H1 (cell line): ENCODE measurements around the gene ASRGL1. TPM values are rescaled to one million over a fixed set of nuclear protein-coding genes. Genes with fewer than 3 reads are reported as not detected.

Experiments used
- CTCF ChIA-PET: fragments of 300-600 bp; sonication (Branson Sonifier 250); formaldehyde crosslinking; loops from one replicate; lab custom pipeline; 2021; ENCODE audit not compliant: partially characterized antibody; lab: Charles Lee
- POLR2A ChIA-PET: fragments of 300-600 bp; sonication (Branson Sonifier 250); formaldehyde crosslinking; loops from one replicate; lab custom pipeline; 2021; ENCODE audit warnings: inconsistent platforms; ENCODE audit not compliant: partially characterized antibody; lab: Charles Lee
- DNase-seq, 2 experiments: peaks; one replicate each; pipeline versions ENCODE4 v3.0.0 to v3.0.0-alpha.2; 2010 to 2022; ENCODE audit warnings: low spot score in 2 of 2, low read depth in 1 of 2, mixed read lengths in 1 of 2
- FAIRE-seq: peaks from 2 replicates; lab custom pipeline; 2011; peaks lifted over from hg19 to GRCh38; lab: Jason Lieb, UNC
- H2AFZ ChIP-seq: 2 replicates; pipeline ENCODE4 v1.8.1; 2012; ENCODE audit warnings: low read length, inconsistent platforms
- H2AK5ac ChIP-seq: 2 replicates; pipeline ENCODE4 v1.6.1; 2013; ENCODE audit warnings: low read depth, low read length
- H2BK120ac ChIP-seq: replicated peaks from 2 replicates; pipeline ENCODE3; 2013; ENCODE audit warnings: low read depth, low read length, inconsistent platforms
- H2BK12ac ChIP-seq: 2 replicates; pipeline ENCODE4 v1.6.1; 2013; ENCODE audit warnings: low read depth, low read length
- H2BK15ac ChIP-seq: 2 replicates; pipeline ENCODE4 v1.6.1; 2013; ENCODE audit warnings: low read length
- H2BK20ac ChIP-seq: 2 replicates; pipeline ENCODE4 v1.6.1; 2013; ENCODE audit warnings: low read length
- H2BK5ac ChIP-seq: 2 replicates; pipeline ENCODE4 v1.6.1; 2013; ENCODE audit warnings: low read depth, low read length
- H3K14ac ChIP-seq: 2 replicates; pipeline ENCODE4 v1.6.1; 2013; ENCODE audit warnings: inconsistent platforms; ENCODE audit not compliant: insufficient read length
- H3K18ac ChIP-seq: 2 replicates; pipeline ENCODE4 v1.6.1; 2013; ENCODE audit warnings: low read length; ENCODE audit errors: extremely low read depth
- H3K23ac ChIP-seq: 2 replicates; pipeline ENCODE4 v1.6.1; 2013; ENCODE audit warnings: inconsistent platforms; ENCODE audit not compliant: insufficient read length
- H3K23me2 ChIP-seq: 2 replicates; pipeline ENCODE4 v1.6.1; 2013; ENCODE audit warnings: low read depth, low read length
- H3K27ac ChIP-seq: 2 replicates; pipeline ENCODE4 v1.6.1; 2011; ENCODE audit warnings: low read depth, low read length, inconsistent platforms
- H3K27me3 ChIP-seq, 4 experiments: replicated peaks in 1 of 4; 1 replicate in 1 of 4; 2 replicates in 3 of 4; pipeline versions ENCODE4 v1.6.1 to v1.8.1; 2011 to 2013; ENCODE audit warnings: low read length in 3 of 4, mild to moderate bottlenecking in 3 of 4, inconsistent platforms in 2 of 4, mixed read lengths in 2 of 4, moderate library complexity in 1 of 4; ENCODE audit not compliant: control insufficient read depth in 3 of 4, insufficient read depth in 3 of 4; ENCODE audit errors: extremely low read depth in 1 of 4
- H3K36me3 ChIP-seq, 4 experiments: 2 replicates each; pipeline versions ENCODE4 v1.6.1 to v1.8.1; 2011 to 2013; ENCODE audit warnings: mild to moderate bottlenecking in 4 of 4, low read length in 3 of 4, moderate library complexity in 2 of 4, control low read depth in 1 of 4, inconsistent platforms in 1 of 4; ENCODE audit not compliant: insufficient read depth in 4 of 4, control insufficient read depth in 2 of 4
- H3K4ac ChIP-seq: replicated peaks from 2 replicates; pipeline ENCODE3; 2013; ENCODE audit warnings: low read length, low read depth, mixed read lengths, inconsistent platforms; ENCODE audit not compliant: insufficient read length
- H3K4me1 ChIP-seq, 4 experiments: replicated peaks in 1 of 4; 1 replicate in 1 of 4; 2 replicates in 3 of 4; pipeline versions ENCODE4 v1.6.1 to v1.8.1; 2011 to 2013; ENCODE audit warnings: low read length in 3 of 4, inconsistent platforms in 2 of 4, mixed read lengths in 1 of 4; ENCODE audit not compliant: insufficient read depth in 4 of 4, control insufficient read depth in 3 of 4
- H3K4me2 ChIP-seq, 2 experiments: 2 replicates each; pipeline versions ENCODE4 v1.6.1 to v1.8.1; 2011 to 2013; ENCODE audit warnings: low read depth in 2 of 2, low read length in 2 of 2, control low read depth in 1 of 2, inconsistent platforms in 1 of 2, mild to moderate bottlenecking in 1 of 2; ENCODE audit not compliant: insufficient read depth in 1 of 2
- H3K4me3 ChIP-seq, 4 experiments: fragments of 200-600, 300-600 bp in 1 of 4; sonication (generic), shearing (Covaris generic), sonication (Bioruptor Twin) in 1 of 4; 2 replicates each; pipeline versions ENCODE4 v1.5.1 to v1.8.1; 2011 to 2016; ENCODE audit warnings: low read length in 4 of 4, low read depth in 3 of 4, control low read depth in 2 of 4, inconsistent platforms in 2 of 4, mild to moderate bottlenecking in 2 of 4, mixed read lengths in 1 of 4, moderate library complexity in 1 of 4; ENCODE audit not compliant: insufficient read depth in 2 of 4; ENCODE audit errors: extremely low read depth in 1 of 4
- H3K56ac ChIP-seq: replicated peaks from 2 replicates; pipeline ENCODE3; 2013; ENCODE audit warnings: low read depth, mild to moderate bottlenecking, mixed read lengths, low read length, inconsistent platforms; ENCODE audit not compliant: insufficient read length
- H3K79me1 ChIP-seq: 2 replicates; pipeline ENCODE4 v1.6.1; 2013; ENCODE audit warnings: low read depth, low read length, control low read depth
- H3K79me2 ChIP-seq, 2 experiments: 2 replicates each; pipeline versions ENCODE4 v1.6.1 to v1.8.1; 2012 to 2013; ENCODE audit warnings: low read length in 2 of 2, mild to moderate bottlenecking in 2 of 2, inconsistent platforms in 1 of 2; ENCODE audit not compliant: insufficient read depth in 2 of 2, control insufficient read depth in 1 of 2
- H3K9ac ChIP-seq, 4 experiments: replicated peaks in 1 of 4; 1 replicate in 1 of 4; 2 replicates in 3 of 4; pipeline versions ENCODE4 v1.6.1 to v1.8.1; 2011 to 2013; ENCODE audit warnings: low read depth in 3 of 4, low read length in 3 of 4, control low read depth in 2 of 4, mild to moderate bottlenecking in 2 of 4, moderate library complexity in 2 of 4, inconsistent platforms in 1 of 4; ENCODE audit errors: extremely low read depth in 1 of 4
- H3K9me3 ChIP-seq, 2 experiments: 2 replicates each; pipeline versions ENCODE4 v1.6.1 to v1.8.1; 2012 to 2013; ENCODE audit warnings: mild to moderate bottlenecking in 2 of 2, moderate library complexity in 2 of 2, control low read depth in 1 of 2, inconsistent platforms in 1 of 2, low read depth in 1 of 2, low read length in 1 of 2, mixed read lengths in 1 of 2; ENCODE audit not compliant: insufficient read depth in 2 of 2
- H4K20me1 ChIP-seq, 2 experiments: replicated peaks in 1 of 2; 2 replicates each; pipeline versions ENCODE3 to v1.8.1; 2011 to 2013; ENCODE audit warnings: inconsistent platforms in 2 of 2, low read length in 2 of 2, mild to moderate bottlenecking in 1 of 2; ENCODE audit not compliant: insufficient read depth in 2 of 2, control insufficient read depth in 1 of 2
- H4K5ac ChIP-seq: 2 replicates; pipeline ENCODE4 v1.6.1; 2013; ENCODE audit warnings: low read length, low read depth, mixed read lengths, inconsistent platforms; ENCODE audit not compliant: insufficient read length
- H4K8ac ChIP-seq: 2 replicates; pipeline ENCODE4 v1.8.0; 2013; ENCODE audit warnings: mild to moderate bottlenecking, moderate library complexity, low read length, inconsistent platforms; ENCODE audit not compliant: insufficient read depth; ENCODE audit errors: extremely low read depth
- H4K91ac ChIP-seq: replicated peaks from 2 replicates; pipeline ENCODE3; 2013; ENCODE audit warnings: low read length, mixed read lengths, inconsistent platforms; ENCODE audit not compliant: insufficient read length
- ASH2L ChIP-seq: fragments of 200-600, 300-600 bp; sonication (generic); IDR thresholded peaks from one replicate; pipeline ENCODE4 v1.7.1; 2017; ENCODE audit warnings: low read length
- CHD1 ChIP-seq: IDR thresholded peaks from 2 replicates; pipeline ENCODE4 v1.6.1; 2012; ENCODE audit warnings: low read depth, low read length, improper control_type of control experiment
- E2F6 ChIP-seq: IDR thresholded peaks from 2 replicates; pipeline ENCODE4 v1.6.1; 2012; ENCODE audit warnings: inconsistent platforms
- GTF2F1 ChIP-seq: IDR thresholded peaks from 2 replicates; pipeline ENCODE4 v1.6.1; 2012; ENCODE audit warnings: low read depth, low read length, improper control_type of control experiment, borderline replicate concordance
- HDAC2 ChIP-seq, 2 experiments: fragments of 300-600 bp in 1 of 2; sonication (generic) in 1 of 2; IDR thresholded peaks; 2 replicates each; pipeline ENCODE4 v1.6.1; 2011 to 2012; ENCODE audit warnings: low read depth in 2 of 2, low read length in 2 of 2, mild to moderate bottlenecking in 2 of 2, moderate library complexity in 2 of 2, borderline replicate concordance in 1 of 2, inconsistent platforms in 1 of 2
- NRF1 ChIP-seq: IDR thresholded peaks from 2 replicates; pipeline ENCODE4 v1.6.1; 2011; ENCODE audit warnings: mild to moderate bottlenecking, low read depth, low read length, improper control_type of control experiment
- SIN3A ChIP-seq, 2 experiments: IDR thresholded peaks in 1 of 2; conservative IDR thresholded peaks in 1 of 2; 2 replicates each; pipeline ENCODE4 v1.6.1; 2011 to 2012; ENCODE audit warnings: low read length in 2 of 2, improper control_type of control experiment in 1 of 2, low read depth in 1 of 2, mild to moderate bottlenecking in 1 of 2
- WGBS, 2 experiments: shearing (Covaris generic) in 1 of 2; methylation state at CpG; one replicate each; pipeline versions ENCODE4 v1.1.6 to v1.1.7; 2013 to 2015; ENCODE audit warnings: low lambda C conversion rate in 2 of 2, mixed read lengths in 2 of 2, inconsistent platforms in 1 of 2, low coverage in 1 of 2, missing lambda C conversion rate in 1 of 2; ENCODE audit not compliant: insufficient replicate concordance in 2 of 2, insufficient coverage in 1 of 2, insufficient read length in 1 of 2; ENCODE audit errors: extremely low coverage in 1 of 2, missing lambda C conversion rate in 1 of 2; 5-methylcytosine and 5-hydroxymethylcytosine counted together
- polyA plus RNA-seq, 7 experiments: library from polyadenylated mRNA; depleted of rRNA in 3 of 7; stranded (reverse) in 5 of 7; unstranded in 2 of 7; fragments of >200 nt in 5 of 7; fragments of 200-250 nt in 2 of 7; gene quantifications; 1 replicate in 5 of 7; 2 replicates in 1 of 7; 4 replicates in 1 of 7; pipeline versions ENCODE4 v1.2.1 to v1.2.3, GENCODE V29; 2011 to 2013; ENCODE audit warnings: missing spikeins in 2 of 7, mixed read lengths in 2 of 7
- total RNA-seq: library from RNA; stranded (reverse); fragmentation: NEBNext Ultra II Directional; extraction: Animal tissue kit (Norgen Biotek cat#: 25700); gene quantifications from 2 replicates; pipeline ENCODE4 v1.2.1, GENCODE V29; 2021

Gene ASRGL1
- total and polyA plus RNA-seq, 2 of the 8 experiments (the other 6 are each of a cell fraction or from before 2014, with no cell fraction given), result 19.9 to 23.5 TPM

- peak overlapping the region; percentile 81; the same call in 1 of the 2 replicates for H2BK15ac ChIP-seq
- peaks cover 4% of the 10 kb centered on the region; the same call in 1 of the 2 replicates for H3K23me2 ChIP-seq
- DNase-seq (no peak), FAIRE-seq (no peak)
- no peaks in the 10 kb centered on the region; a peak in 3 of 7 replicates for H3K4me1 ChIP-seq
- no peak overlapping the region for H3K27ac ChIP-seq
- H2BK12ac ChIP-seq, result no peak overlapping the region
- no peak overlapping the region for H4K91ac ChIP-seq
- H3K9me3 ChIP-seq, result no peaks in the 10 kb centered on the region
- H3K9ac ChIP-seq, result no peak overlapping the region
- ChIA-PET CTCF (interaction anchor here (0.5 to 1.6 kb wide), 6 partner anchors 9 to 255 kb away, joined by 3 to 5 read pairs (median 3); no protein-coding TSS in a partner anchor), POLR2A (no interaction called here)
- H4K5ac ChIP-seq, result no peak overlapping the region
- no peak overlapping the region for H2BK20ac ChIP-seq
- no peak overlapping the region for H3K4me2 ChIP-seq
- H4K20me1 ChIP-seq, result no peaks in the 10 kb centered on the region
- H2AFZ ChIP-seq, result no peak overlapping the region
- H3K4ac ChIP-seq, result no peak overlapping the region
- no peak overlapping the region for H2BK120ac ChIP-seq
- no peak overlapping the region for H3K18ac ChIP-seq
- H3K14ac ChIP-seq, result no peak overlapping the region
- no peak overlapping the region for H4K8ac ChIP-seq
- H3K4me3 ChIP-seq, result no peak overlapping the region
- 98% methylated on average over 5 of the region's 5 CpGs; no CpG with 5 or more reads in 1 of the 2 experiments for WGBS, 2 experiments
- no peaks in the 10 kb centered on the region for H3K79me2 ChIP-seq
- no peak overlapping the region for H3K23ac ChIP-seq
- H3K56ac ChIP-seq, result no peak overlapping the region
- no peaks in the 10 kb centered on the region for H3K36me3 ChIP-seq
- H3K27me3 ChIP-seq, result peaks cover 0 to 10% (median 4%) of the 10 kb centered on the region in 4 experiments; a peak in 3 of 7 replicates
- no peak overlapping the region for H2AK5ac ChIP-seq
- H2BK5ac ChIP-seq, result no peak overlapping the region
- H3K79me1 ChIP-seq, result no peaks in the 10 kb centered on the region
- TF ChIP-seq ASH2L (no peak), CHD1 (no peak), GTF2F1 (no peak), E2F6 (no peak), NRF1 (no peak), SIN3A (conservative IDR thresholded peaks at IDR 0.05 in 1 of 2, IDR thresholded peaks at IDR 0.05 in 1 of 2; ENCODE audit: low read depth in 1 of 2, low read length in 2 of 2) (no peak), HDAC2 (IDR thresholded peaks at IDR 0.05; ENCODE audit: borderline replicate concordance in 1 of 2, low read depth in 2 of 2, low read length in 2 of 2) (no peak)
Observed at GRCh38 chr11:62333768-62334167, 3.5 kb upstream of the ASRGL1 start.
